ENCODE results near the gene HOXC5. TPM values are rescaled to one million over a fixed set of nuclear protein-coding genes. Genes with fewer than 3 reads are reported as not detected.
"Not testable (repeated sequence)": the region's sequence is repeated elsewhere in the genome, so short reads cannot be mapped to it uniquely, and the experiment has no call there.

The HOXC5 gene
- total RNA-seq, 1 experiment from 2014 or later = 0.61 TPM

- H3K4me2 ChIP-seq; CTCF ChIA-PET; DNase-seq; H2AFZ ChIP-seq; H4K20me1 ChIP-seq (ENCODE audit: insufficient read depth); H3K27ac ChIP-seq; H3K9me3 ChIP-seq (ENCODE audit: insufficient read depth, low read depth); H3K79me2 ChIP-seq (ENCODE audit: low read depth); H3K9me2 ChIP-seq (ENCODE audit: insufficient read depth); BruUV-seq (replicated peaks); POLR2A ChIA-PET (ENCODE audit: unreplicated experiment); H3K36me3 ChIP-seq (ENCODE audit: low read depth); H3F3A ChIP-seq (ENCODE audit: insufficient read depth, low read depth); H3K4me3 ChIP-seq; intact Hi-C loops (cut with micrococcal nuclease; ENCODE audit: unreplicated experiment); H3K4me1 ChIP-seq (replicated peaks; ENCODE audit: insufficient read depth): not testable (repeated sequence)
- H3K27me3 ChIP-seq (ENCODE audit: insufficient read depth, low read depth) = peaks cover 30% of the 10 kb centered on the region
Observed at GRCh38 chr12:54081581-54082396, 48.9 kb downstream of the HOXC5 start.

- Histone ChIP-seq H3K36me3 (ENCODE audit: low read depth) (no peaks in the 10 kb centered on the region), H4K20me1 (ENCODE audit: insufficient read depth) (no peaks in the 10 kb centered on the region), H3K9me3 (ENCODE audit: insufficient read depth, low read depth) (no peaks in the 10 kb centered on the region), H3K27me3 (ENCODE audit: insufficient read depth, low read depth) (peaks cover 33% of the 10 kb centered on the region), H3K4me1 (replicated peaks; ENCODE audit: insufficient read depth) (no peaks in the 10 kb centered on the region), H3K4me2 (no peak overlapping the region), H3K9me2 (ENCODE audit: insufficient read depth) (no peaks in the 10 kb centered on the region), H2AFZ (no peak overlapping the region), H3K27ac (no peak overlapping the region), H3K4me3 (no peak overlapping the region), H3K79me2 (ENCODE audit: low read depth) (no peaks in the 10 kb centered on the region), H3F3A (ENCODE audit: insufficient read depth, low read depth) (no peaks in the 10 kb centered on the region)
- DNase-seq = no peak
- POLR2A ChIA-PET (ENCODE audit: unreplicated experiment) = no interaction called here
- intact Hi-C loops (cut with micrococcal nuclease; ENCODE audit: unreplicated experiment) = no loop called here
- CTCF ChIA-PET = no interaction called here
- TF ChIP-seq CTCF (conservative IDR thresholded peaks at IDR 0.05) (no peak), EZH2 (IDR thresholded peaks at IDR 0.05; ENCODE audit: low read depth) (no peak)
- no TSS peak for BruUV-seq (replicated peaks)
Observed at GRCh38 chr12:54082397-54082892, 49.6 kb downstream of the HOXC5 start.

Small RNAs within 50 kb of the gene (microRNA-seq; reads per million reads assigned to microRNA genes)
- gene MIR196A2 (ENCODE audit: borderline number of aligned reads, borderline replicate concordance) (41.7 reads per million, percentile 40 among the genes with 10 or more reads in this experiment), gene MIR615 (ENCODE audit: borderline number of aligned reads, borderline replicate concordance) (465 reads per million, percentile 68 among the genes with 10 or more reads in this experiment)

Other genes starting within 250 kb of the HOXC5 start
- 1.5 and 1.8 TPM in 2 replicates for gene HOXC13, start 94.2 kb upstream of the HOXC5 start, total RNA-seq (2021)
- 0.24 and 0.28 TPM in 2 replicates for gene HOXC12, start 78.1 kb upstream of the HOXC5 start, total RNA-seq (2021)
- 2.4 and 2.9 TPM in 2 replicates for gene HOXC11, start 59.9 kb upstream of the HOXC5 start, total RNA-seq (2021)
- 7.9 and 9.2 TPM in 2 replicates for gene HOTAIR, start 58.1 kb upstream of the HOXC5 start, total RNA-seq (2021)
- gene HOXC10, start 47.9 kb upstream of the HOXC5 start, total RNA-seq (2021) = 1.1 and 1.4 TPM in 2 replicates
- 7.5 and 10.2 TPM in 2 replicates for gene HOXC9, start 32.9 kb upstream of the HOXC5 start, total RNA-seq (2021)
- gene HOXC8, start 24.1 kb upstream of the HOXC5 start, total RNA-seq (2021) = 3.8 and 4.3 TPM in 2 replicates
- 4.1 and 5.7 TPM in 2 replicates for gene HOXC6, start 4.6 kb upstream of the HOXC5 start, total RNA-seq (2021)
- 3.8 and 4.7 TPM in 2 replicates for gene HOXC4, start 20.8 kb downstream of the HOXC5 start, total RNA-seq (2021)
- 37.8 and 53.7 TPM in 2 replicates for gene SMUG1, start 155.9 kb downstream of the HOXC5 start, total RNA-seq (2021)
- 108 and 154 TPM in 2 replicates for gene CBX5, start 247.1 kb downstream of the HOXC5 start, total RNA-seq (2021)
- 1,116 and 1,137 TPM in 2 replicates for gene HNRNPA1, start 247.7 kb downstream of the HOXC5 start, total RNA-seq (2021)